HG03175 (cell line): ENCODE data around the gene ATG7.

Experiments used
- ATAC-seq: cut with Tn5 transposase; IDR thresholded peaks from one replicate; pipeline ENCODE4 v1.9.1; 2021; ENCODE audit warnings: mild to moderate bottlenecking, moderate library complexity; ENCODE audit not compliant: unreplicated experiment

Gene ATG7

DNA sequence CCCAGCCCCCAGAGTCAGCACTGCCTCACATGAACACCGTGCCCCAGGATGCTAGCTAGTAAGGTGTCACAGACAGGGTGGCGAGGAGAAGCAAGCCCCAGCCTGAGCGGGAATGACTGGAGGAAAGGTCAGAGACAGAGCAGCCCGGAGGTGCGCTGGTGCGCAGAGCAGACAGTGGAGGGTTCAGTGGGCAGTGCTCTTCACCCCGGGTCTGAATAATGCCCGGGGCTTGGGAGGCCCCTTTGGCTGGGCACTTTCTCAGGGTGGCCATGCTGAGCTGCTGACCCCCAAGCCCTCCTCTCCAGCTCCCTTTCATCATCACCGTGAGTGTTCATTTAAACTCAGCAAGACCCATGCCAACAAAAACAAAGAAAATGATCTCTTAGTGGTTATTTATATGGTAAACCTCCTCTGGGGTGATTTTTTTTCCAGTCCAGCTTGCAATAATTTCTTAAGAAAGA lies 260.8 kb downstream of the ATG7 start:
- no peak for ATAC-seq

DNA sequence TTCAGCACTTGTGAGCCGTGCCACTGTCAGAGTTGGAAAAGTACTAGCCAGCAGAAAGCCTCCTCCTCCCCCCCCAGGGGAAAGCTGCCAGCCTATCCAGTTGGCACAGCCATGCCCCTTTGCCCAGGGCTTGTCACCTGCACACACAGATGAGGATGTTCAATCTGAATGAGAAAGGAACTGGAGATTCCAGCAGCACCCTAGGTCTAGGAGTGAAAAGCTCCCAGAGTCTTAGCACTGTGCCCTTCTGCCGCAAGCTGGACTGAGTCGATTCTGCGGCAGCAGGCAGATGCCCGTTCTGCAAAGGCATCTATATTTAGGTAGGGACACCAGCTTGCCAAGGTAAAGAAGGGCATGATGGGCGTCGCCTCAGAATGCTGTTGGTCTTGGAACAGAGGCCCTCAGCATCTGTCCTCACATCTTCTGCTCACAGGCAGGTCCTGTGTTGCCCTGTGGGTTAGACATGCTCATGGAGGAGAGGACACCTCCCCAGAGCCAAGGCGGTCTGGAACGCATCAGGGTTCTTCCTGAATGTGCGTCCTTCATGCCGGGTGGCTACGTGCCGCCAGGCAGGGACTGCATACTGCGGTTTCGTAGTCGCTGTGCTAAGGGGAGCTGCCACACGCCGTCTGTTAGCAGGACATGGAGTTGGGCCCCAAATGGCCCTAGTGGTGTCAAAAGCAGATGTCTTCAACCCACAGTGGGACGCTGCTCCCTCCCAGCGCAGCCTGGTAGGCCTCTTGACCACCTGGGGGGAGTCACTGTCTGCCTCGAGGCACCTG lies 262.0 kb downstream of the ATG7 start:
- ATAC-seq: no peak

DNA sequence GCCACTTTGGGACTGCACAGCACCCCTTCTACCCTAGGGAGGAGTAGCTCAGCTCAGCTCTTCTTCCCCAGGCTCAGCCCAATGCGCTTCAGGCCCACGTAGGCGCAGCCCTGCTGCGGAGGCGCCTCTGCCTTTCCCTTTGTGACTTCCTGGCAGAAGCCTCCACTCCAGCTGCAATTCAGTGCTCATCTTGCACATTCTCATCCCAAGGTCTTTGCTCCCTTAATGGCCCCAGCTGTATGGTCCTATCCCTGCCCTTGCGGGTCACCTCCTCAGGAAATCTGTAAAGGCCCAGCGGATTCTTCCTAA lies 262.6 kb downstream of the ATG7 start:
- no peak for ATAC-seq

DNA sequence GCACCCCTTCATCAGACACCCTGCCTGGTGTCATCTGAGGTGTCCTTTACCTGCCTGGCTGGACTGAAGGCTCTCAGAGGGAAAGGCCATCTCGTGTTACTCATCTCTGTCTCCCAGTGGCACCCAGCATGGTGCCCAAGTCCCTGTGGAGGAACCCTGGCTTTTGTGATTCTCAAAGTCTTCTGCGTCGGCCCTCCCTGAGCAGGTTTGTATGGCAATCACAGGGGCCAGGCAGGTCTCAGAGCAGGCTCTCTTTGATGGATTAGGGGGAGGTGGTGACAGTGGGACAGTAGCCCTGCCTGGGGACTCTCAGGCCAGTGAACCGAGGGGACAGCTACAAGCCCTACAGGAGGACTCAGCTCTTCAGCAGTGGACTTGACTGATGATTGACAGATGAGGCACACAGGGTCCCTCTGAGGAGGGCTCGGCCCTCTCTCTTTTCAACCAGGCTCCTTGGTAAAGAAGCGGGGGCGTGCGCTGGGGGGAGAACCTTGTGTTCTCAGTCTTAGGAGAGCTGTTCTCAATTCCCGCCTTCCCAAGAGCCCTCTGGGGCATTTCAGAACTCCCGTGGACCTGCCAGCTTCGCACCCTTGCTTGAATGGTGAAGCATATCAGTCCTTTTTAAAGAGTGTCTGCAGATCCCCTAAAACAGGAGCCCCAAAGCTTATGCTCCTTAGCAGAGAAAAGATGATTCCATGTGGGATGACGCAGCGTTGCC lies 263.2 kb downstream of the ATG7 start:
- ATAC-seq: no peak

DNA sequence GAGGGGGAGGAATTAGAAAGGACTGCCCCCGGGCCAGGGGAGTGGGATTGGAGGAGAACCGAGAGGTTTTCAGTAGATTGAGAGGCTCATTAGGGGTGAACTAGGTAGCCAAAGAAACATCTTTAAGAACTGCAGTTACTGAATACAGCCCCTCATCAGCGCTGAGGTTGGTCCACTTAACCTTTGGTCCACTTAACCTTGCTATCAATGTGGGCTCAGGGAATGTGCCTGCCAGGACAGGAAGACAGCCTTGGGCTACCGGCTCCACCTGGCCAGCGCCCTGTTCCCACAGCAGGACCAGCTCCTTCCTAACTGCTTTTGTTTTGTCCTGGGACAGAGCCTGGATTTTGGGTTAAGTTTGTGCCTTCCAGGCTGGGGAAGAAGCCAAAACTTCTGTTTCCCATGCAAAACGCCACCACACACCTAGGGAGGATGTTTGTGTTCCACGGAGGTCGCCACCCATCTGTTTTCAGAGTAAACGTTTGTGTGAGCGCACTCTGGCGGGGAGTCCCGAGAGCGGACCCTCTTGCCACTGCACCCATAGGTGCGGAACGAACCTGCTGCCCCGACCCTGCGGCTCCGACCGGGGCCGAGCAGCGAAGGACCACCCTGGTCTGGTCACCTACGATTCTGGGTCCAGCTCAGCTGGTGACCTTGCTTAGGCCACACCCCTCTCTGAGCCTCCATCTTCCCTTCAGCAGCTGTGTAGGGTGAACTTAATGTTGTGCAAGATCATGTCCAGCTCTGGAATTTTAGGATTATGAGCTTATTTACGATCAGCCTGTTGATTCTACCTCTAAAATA lies 264.1 kb downstream of the ATG7 start:
- no peak for ATAC-seq

DNA sequence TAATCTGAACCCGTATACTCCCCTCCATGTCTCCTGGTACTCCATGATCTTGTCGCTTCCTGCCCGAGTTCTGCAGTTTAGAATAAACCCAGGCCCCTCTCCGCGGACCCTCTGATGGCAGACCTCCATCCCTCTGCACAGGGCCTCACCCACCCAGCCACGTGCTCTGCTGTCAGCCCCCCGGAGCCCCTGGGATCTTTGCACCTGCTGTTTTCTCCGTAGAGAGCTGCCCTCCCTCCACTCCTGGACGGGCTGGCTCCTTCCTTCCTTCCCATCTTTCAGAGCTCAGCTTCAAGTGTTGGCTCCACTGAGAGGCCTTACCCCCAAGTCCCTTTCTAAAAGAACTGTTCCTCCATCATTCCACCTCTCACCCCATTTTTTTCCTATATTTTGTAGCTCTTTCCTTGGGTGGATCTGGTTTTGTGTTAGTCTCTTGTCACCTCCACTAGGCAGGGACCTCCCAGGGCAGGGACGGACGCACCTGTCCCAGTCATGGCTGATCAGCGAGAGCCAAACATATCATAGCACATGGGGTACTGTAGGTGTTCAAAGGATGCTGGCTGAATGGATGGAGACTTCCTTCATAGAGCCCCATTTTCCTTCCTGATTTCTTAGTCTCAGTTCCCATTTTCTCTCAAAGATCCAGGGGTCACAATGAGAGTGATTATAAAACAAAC lies 264.9 kb downstream of the ATG7 start:
- ATAC-seq: no peak

DNA sequence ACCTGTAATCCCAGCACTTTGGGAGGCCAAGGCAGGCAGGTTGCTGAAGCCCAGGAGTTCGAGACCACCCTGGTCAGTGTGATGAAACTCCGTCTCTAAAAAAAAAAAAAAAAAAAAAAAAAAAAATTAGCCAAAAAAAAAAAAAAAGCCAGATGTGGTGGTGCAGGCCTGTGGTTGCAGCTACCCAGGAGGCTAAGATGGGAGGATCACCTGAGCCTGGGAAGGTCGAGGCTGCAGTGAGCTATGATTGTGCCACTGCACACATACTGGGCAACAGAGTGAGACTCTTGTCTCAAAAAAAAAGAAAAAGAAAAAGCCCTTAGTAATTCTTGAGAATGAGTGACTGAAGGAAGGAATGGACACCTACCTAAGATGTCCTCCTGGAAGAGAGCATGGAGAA lies 266.4 kb downstream of the ATG7 start:
- ATAC-seq: no peak

DNA sequence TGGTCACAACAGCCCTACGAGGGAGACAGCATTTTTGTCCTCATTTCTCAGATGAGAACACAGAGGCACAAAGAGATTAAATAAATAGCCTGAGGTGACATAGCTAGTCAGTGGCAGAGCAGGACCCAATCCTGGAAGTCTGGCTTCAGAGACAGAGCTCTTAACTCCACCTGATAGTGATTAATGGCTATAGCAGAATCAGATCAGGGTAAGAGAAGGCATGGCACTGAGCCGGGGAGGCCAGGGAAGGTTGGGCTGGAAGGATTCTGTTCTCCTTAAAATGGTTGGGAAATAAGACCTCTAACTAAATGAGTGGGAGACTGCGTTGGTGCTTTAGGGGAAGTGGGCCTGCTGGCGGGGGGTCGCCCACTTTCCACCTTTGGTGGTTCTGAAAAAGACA lies 267.0 kb downstream of the ATG7 start:
- no peak for ATAC-seq

DNA sequence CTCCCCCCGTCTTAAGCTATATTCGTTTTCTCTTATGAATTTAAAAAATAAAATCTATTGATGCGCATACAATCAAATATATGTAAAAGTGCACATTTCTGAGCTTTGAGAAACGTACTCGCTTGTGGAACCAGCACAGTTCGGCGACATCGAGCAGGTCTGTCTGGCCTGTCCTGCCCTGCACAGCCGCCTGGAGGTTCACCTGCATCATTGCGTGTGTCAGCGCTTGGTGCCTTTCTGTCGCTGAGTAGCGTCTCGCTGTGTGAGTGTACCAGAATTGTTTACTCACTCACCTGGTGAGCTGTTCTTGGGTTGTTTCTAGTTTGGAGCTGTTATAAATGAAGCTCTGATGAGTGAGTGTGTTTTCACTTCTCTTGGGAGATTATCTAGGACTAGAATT lies 267.5 kb downstream of the ATG7 start:
- ATAC-seq: no peak

DNA sequence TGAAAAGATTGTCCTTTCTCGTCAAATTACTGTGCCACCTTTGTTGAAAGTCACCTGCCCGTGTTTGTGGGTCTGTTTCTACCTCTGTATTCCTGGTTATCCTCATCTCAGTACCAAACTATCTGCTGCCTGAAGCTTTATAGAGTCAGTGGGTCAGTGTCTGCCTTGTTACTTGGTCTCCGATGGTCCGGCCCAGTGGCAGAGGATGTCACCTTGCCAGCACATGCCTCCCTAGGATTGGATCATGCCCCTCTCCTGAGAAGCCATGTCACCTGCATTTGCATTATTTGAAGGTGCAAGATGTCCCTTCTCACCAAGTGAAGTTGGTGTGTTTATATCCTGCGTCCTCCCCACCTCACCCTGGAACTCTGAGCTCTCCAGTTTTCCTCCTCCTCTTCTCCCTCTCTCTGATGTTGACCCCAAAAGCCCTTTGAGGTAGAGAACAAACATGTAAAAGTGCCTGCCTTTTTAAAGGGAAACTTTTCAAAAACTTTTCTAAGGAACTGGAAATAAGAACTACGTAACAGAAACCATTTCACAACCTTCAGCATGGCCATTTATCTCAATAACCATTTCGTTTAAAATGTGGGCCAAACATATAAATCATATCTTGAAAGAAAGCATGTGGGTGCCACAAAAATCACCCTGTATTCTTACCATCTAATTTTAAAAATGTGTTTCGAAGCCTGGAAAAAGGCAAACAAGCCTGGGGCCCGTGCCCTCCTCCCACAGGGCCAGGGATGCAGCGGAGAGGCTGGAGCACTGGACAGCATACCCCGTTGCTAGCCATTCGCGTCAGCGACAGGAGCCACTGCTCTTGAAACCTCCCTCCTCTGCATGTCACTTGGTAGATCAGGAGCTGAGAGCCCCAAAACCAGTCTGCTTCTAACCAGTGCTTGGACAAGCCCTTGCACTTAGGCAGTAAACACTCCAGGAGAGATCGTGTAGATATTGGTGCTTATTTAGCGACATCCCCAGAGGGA lies 269.4 kb downstream of the ATG7 start:
- ATAC-seq: no peak

DNA sequence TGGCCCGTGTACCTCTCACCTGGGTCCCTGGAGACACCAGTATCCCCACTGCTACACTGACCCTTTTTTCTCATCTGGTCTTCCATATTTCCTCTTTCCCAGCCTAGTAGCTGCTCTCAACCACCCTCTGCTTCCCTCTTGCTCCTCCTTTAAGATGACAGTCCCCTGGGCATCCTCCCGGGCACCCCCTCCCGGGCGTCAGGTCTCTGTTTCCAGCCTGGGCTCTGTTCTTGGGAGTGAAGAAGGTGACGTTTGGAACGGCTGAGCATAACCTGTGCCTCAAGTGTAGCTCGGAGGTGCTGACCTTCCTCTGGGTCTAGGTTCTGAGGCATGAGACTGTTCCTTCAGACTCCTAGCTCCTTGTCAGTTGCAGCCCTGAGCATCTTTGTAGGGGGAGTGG lies 270.4 kb downstream of the ATG7 start:
- ATAC-seq: no peak

DNA sequence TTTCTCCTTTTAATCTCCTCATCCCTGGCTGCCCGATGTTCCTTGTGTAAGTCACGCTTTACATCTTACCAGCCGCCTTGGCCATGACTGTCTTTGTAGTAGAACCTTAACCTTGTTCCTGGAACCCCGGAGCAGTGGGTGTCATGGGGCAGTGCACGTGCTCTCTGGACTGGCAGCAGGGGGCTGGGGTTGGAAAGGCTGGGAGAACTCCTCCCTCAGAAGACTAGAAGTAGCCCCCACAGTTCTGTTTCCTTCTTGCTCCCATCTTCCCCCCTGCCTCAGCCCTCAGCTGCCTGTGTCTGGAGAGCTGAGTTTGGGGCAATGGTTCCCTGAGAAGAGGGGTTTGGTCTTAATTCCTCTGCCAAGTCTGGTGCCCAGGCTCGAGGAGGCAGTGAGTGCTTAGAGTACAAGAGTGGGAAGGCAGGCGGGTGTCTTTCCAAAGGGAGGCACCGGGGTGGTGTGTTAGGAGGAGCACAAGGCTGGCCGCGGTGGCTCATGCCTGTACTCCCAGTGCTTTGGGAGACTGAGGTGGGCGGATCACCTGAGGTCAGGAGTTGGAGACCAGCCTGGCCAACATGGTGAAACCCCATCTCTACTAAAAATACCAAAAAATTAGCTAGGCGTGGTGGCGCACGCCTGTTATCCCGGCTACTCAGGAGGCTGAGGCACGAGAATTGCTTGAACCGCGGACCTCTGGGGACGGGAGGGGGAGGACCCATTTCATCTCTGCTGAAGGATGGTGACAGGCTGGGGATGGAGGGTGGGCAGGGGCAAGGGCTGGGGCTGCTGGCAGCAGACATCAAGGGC lies 271.1 kb downstream of the ATG7 start:
- ATAC-seq: no peak

DNA sequence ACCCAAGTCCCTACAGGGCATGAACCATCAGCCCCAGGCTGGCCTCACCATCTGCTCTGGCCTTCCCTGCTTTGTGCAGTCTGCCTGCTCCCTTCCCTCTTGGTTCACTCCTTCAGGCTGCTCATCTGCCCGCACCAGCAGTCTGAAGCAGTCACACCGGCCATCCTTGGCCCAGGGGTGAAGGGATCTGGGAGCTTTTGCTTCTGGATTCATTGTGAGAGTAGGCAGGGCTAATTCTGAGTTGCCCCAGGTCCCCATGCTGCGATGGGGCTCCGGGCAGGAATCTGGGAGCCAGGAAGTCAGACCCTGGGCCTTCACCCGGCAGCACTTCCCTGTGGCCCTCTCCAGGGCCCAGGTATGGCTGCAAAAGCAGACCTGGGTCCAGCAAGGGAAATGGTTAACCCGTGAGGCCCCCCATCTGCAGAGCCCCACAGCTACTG lies 271.8 kb downstream of the ATG7 start:
- ATAC-seq: no peak

DNA sequence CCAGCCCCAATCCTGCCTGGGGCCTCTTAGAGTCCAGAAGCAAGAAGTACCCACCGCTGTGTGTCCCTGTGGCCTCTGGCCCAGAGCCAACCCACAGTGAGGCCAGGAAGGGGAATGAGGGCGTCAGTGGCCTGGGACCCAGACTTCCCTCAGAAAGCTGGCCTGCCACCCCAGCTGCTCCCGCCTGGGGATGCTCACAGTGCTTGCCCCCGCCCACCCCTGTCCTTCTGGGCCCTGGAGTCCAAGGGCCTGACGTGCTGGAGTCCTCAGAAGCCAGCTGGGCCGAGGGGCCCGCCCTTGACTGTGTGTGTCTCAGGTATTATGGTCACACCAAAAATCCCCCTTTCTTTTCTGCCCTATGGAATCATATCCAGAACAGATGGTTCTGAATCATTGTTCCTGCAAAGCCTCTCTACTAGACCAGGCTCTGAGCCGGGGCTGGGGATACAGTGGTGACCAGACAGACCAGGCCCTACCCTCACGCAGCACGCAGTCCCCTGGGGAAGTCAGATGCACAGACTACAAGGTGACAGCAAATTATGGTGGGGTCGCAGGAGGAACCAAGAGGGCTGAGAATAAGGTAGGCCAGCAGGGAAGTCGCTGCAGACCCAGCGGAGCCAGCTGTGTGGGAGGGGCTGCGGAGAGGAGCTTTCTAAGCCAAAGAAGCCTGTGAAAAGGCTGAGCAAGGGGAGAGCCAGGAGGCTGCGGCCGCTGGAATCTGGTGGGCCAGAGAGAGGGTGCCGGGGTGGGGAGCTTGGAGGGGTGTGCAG lies 272.4 kb downstream of the ATG7 start:
- ATAC-seq: no peak

DNA sequence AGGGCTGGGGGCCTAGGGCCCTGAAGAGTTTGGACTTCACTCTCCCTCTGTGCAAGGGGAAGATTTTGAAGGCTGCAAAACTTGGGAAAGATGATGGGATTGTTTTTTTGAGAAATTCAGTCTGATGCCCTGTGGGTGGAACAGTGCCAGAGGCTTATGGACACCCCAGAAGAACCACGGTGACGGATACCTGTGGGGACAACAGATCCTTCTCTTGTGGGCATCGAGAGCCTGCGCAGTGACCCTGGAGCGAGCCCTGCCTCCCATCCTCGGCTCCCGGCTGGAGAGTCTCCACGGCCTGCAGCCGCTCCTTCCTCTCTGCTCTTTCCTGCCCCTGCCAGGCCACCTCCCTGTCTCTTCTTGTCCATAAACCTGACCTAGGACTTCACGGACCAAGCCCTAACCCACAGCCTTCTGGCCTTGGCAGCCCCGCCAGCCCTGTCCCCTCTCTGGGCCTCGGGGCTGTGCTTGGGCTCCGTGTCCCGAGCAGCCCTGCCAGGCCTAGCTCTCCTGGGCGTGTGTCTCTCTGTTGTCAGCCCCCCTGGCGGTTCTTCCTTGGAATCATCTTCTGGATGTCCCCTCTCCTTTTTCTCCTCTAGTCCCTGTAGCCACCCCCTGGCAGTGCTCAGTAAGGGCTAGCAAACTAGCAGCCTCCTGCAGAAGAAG lies 273.1 kb downstream of the ATG7 start:
- no peak for ATAC-seq

DNA sequence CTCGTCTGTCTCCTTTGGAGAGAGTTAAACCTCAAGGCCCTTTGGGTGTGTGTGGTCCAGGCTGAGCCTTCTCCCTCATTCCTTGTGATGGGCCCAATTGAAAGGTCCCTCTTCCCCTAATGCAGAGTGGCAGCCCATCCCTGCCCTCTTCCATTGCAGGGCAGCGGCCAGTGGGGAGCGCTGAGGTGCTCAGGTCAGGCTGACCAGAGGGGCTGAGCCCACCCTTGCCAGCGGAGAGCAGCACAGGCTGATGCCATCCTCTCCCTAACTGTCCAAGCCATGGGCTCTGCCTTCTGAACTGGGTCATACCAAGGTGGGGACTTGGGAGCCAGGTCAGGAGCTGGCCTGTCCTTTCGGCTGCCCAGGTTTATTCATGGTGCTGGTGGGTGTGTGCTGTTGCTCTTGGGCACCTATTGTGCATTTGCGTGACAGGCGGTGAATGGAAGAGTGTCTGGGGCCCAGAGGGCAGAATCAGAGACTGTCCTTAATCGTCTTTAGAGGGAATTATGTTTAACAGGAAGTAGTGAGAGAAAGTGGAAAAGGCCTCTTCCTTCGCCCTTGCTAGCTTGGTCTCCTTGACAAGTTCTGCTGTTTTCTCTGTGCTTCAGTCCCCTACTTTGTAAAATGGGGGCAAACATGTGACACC lies 274.6 kb downstream of the ATG7 start:
- ATAC-seq: no peak

DNA sequence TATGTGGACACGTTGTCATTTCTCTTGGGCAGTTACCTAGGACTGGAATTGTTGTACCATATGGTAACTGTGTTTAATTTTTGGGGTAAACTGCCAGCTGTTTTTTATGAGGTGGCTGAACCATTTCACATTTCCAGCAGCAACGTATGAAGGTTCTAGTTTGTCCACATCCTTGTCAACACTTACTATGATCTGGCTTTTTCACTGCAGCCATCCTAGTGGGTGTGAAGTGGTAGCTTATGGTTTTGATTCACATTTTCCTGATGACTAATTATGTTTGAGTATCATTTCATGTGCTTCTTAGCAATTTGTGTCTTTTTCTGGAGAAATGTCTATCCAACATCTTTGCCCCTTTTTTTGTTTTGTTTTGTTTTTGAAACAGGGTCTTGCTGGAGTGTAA lies 275.3 kb downstream of the ATG7 start:
- no peak for ATAC-seq
